ENCODE measurements around the gene INPP5K. TPM values are rescaled to one million over a fixed set of nuclear protein-coding genes. Genes with fewer than 3 reads are reported as not detected.

Gene INPP5K
- total and polyA plus RNA-seq, 2 experiments from 2014 or later = 18.1 to 24.6 TPM

- no peaks in the 10 kb centered on the region for H3K9me3 ChIP-seq (ENCODE audit: low read depth)
- TF ChIP-seq, protein P1, sequence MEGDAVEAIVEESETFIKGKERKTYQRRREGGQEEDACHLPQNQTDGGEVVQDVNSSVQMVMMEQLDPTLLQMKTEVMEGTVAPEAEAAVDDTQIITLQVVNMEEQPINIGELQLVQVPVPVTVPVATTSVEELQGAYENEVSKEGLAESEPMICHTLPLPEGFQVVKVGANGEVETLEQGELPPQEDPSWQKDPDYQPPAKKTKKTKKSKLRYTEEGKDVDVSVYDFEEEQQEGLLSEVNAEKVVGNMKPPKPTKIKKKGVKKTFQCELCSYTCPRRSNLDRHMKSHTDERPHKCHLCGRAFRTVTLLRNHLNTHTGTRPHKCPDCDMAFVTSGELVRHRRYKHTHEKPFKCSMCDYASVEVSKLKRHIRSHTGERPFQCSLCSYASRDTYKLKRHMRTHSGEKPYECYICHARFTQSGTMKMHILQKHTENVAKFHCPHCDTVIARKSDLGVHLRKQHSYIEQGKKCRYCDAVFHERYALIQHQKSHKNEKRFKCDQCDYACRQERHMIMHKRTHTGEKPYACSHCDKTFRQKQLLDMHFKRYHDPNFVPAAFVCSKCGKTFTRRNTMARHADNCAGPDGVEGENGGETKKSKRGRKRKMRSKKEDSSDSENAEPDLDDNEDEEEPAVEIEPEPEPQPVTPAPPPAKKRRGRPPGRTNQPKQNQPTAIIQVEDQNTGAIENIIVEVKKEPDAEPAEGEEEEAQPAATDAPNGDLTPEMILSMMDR (IDR thresholded peaks at IDR 0.05; ENCODE audit: low read depth, low read length) = peak; percentile 43
- H3K36me3 ChIP-seq = no peaks in the 10 kb centered on the region
- peak; percentile 29 to 70 for DNase-seq (ENCODE audit: low read depth in 1 of 2, low spot score in 1 of 2)
- H3K27ac ChIP-seq = peak overlapping the region; percentile 97
- no peaks in the 10 kb centered on the region for H3K27me3 ChIP-seq
- H3K4me1 ChIP-seq (ENCODE audit: low read depth) = peaks cover 10% of the 10 kb centered on the region
- H3K4me3 ChIP-seq = peak overlapping the region; percentile 85
These were observed 45.2 kb upstream of the INPP5K start for GRCh38 chr17:1561420-1562175.

GRCh38 chr17:1560858-1561355 is 44.5 kb upstream of the INPP5K start:
- H3K4me3 ChIP-seq = peak overlapping the region; percentile 85
- TF ChIP-seq, protein P1 (IDR thresholded peaks at IDR 0.05; ENCODE audit: low read depth, low read length) = no peak

GRCh38 chr17:1560101-1560857 is 43.9 kb upstream of the INPP5K start:
- no peaks in the 10 kb centered on the region for H3K36me3 ChIP-seq
- no peaks in the 10 kb centered on the region for H3K27me3 ChIP-seq
- no peak for DNase-seq (ENCODE audit: low read depth in 1 of 2, low spot score in 1 of 2)
- H3K27ac ChIP-seq = no peak overlapping the region
- TF ChIP-seq, protein P1 (IDR thresholded peaks at IDR 0.05; ENCODE audit: low read depth, low read length) = no peak
- no peak overlapping the region for H3K4me3 ChIP-seq
- H3K4me1 ChIP-seq (ENCODE audit: low read depth) = peaks cover 10% of the 10 kb centered on the region
- no peaks in the 10 kb centered on the region for H3K9me3 ChIP-seq (ENCODE audit: low read depth)

More at GRCh38 chr17:1560858-1561355, 44.5 kb upstream of the INPP5K start:
- Histone ChIP-seq H3K27me3 (no peaks in the 10 kb centered on the region), H3K4me1 (ENCODE audit: low read depth) (peaks cover 10% of the 10 kb centered on the region), H3K9me3 (ENCODE audit: low read depth) (no peaks in the 10 kb centered on the region), H3K36me3 (no peaks in the 10 kb centered on the region), H3K27ac (peak overlapping the region; percentile 97)
- DNase-seq (ENCODE audit: low read depth in 1 of 2, low spot score in 1 of 2) = no peak

DNA sequence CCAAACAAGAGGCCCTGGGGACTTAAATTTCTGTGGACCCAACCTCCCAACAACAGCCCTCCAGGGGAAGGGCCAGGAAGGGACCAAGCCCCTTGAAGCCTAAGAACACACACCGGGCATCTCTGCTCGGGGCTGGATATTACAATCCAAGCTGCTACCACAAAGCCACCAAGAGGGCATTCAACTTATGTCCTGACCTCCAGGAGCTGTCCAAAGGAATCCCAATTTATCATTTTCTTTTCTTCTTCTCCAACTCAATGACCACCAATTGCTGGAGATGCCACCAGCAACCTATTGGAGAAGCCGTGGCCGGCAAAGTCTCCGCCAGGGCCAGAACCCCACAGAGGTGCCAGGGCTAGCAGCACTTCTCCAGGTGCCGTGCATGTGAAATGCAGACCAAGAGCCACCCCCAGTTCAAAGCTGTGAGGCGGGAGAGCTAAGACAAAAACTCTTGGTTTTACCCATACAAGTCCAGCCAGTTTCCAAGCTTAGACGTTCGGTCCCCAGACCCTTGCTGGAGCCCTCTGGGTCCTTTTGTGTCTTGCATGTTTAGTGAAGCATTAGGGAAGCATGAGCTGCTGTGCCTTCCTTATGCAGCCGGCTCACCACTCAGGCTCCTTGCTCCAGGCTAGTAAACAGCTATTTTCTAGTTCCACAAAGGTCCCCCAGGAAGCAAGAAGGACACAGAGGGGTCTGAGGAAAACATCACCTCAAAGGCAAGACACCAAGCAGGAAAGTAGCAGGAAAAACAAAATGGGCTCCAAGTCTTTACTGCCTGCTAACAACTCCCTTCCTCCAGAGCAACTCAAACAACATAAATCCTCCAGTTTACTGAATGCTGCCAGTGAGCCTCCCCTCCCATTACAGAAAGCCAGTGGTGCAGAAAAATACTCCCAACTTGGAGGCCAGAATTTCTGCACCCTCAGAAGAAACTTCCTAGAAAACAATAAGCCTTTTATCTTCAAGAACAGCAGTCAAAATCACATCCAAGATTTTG is 42.9 kb upstream of the INPP5K start:
- H3K27ac ChIP-seq = no peak overlapping the region

More for the DNA sequence above, 42.9 kb upstream of the INPP5K start:
- no peak overlapping the region for H3K4me3 ChIP-seq
- TF ChIP-seq, protein P1 (IDR thresholded peaks at IDR 0.05; ENCODE audit: low read depth, low read length) = no peak
- peaks cover 17% of the 10 kb centered on the region for H3K4me1 ChIP-seq (ENCODE audit: low read depth)
- DNase-seq (ENCODE audit: low read depth in 1 of 2, low spot score in 1 of 2) = no peak
- H3K9me3 ChIP-seq (ENCODE audit: low read depth) = no peaks in the 10 kb centered on the region
- no peaks in the 10 kb centered on the region for H3K27me3 ChIP-seq
- H3K36me3 ChIP-seq = no peaks in the 10 kb centered on the region

All from cardiac muscle cell (in vitro differentiated cells and primary cell).